GM19351 (cell line): ENCODE measurements around the gene BRWD1.
"Not testable (repeated sequence)": the region's sequence is repeated elsewhere in the genome, so short reads cannot be mapped to it uniquely, and the experiment has no call there.

Experiments
- ATAC-seq: cut with Tn5 transposase; IDR thresholded peaks from one replicate; pipeline ENCODE4 v1.9.1; 2021; ENCODE audit warnings: mild to moderate bottlenecking, moderate library complexity; ENCODE audit not compliant: unreplicated experiment

Gene BRWD1

GRCh38 chr21:39176271-39176709 lies 137.1 kb downstream of the BRWD1 start:
- ATAC-seq: no peak

- no peak for ATAC-seq
Measured at GRCh38 chr21:39175665-39176064, 137.8 kb downstream of the BRWD1 start.

- no peak for ATAC-seq
Measured at GRCh38 chr21:39175154-39175553, 138.3 kb downstream of the BRWD1 start.

GRCh38 chr21:39173716-39174680 lies 139.4 kb downstream of the BRWD1 start:
- ATAC-seq: no peak

- no peak for ATAC-seq
Measured at GRCh38 chr21:39169906-39170305, 143.5 kb downstream of the BRWD1 start.

- no peak for ATAC-seq
Measured at GRCh38 chr21:39168800-39169199, 144.6 kb downstream of the BRWD1 start.

- ATAC-seq: no peak
Measured at GRCh38 chr21:39164523-39164922, 148.9 kb downstream of the BRWD1 start.

- no peak for ATAC-seq
Measured at GRCh38 chr21:39161064-39161463, 152.4 kb downstream of the BRWD1 start.

- no peak for ATAC-seq
Measured at GRCh38 chr21:39159342-39160063, 153.9 kb downstream of the BRWD1 start.

GRCh38 chr21:39157241-39157640 lies 156.2 kb downstream of the BRWD1 start:
- not testable (repeated sequence) for ATAC-seq

- ATAC-seq: no peak
Measured at GRCh38 chr21:39156024-39156423, 157.4 kb downstream of the BRWD1 start.

GRCh38 chr21:39155578-39155977 lies 157.9 kb downstream of the BRWD1 start:
- no peak for ATAC-seq

GRCh38 chr21:39153842-39154241 lies 159.6 kb downstream of the BRWD1 start:
- no peak for ATAC-seq

GRCh38 chr21:39153373-39153772 lies 160.1 kb downstream of the BRWD1 start:
- ATAC-seq: no peak

- ATAC-seq: no peak
Measured at GRCh38 chr21:39152271-39152670, 161.2 kb downstream of the BRWD1 start.

- no peak for ATAC-seq
Measured at GRCh38 chr21:39150877-39151276, 162.6 kb downstream of the BRWD1 start.

GRCh38 chr21:39150316-39150715 lies 163.1 kb downstream of the BRWD1 start:
- no peak for ATAC-seq

- no peak for ATAC-seq
Measured at GRCh38 chr21:39149882-39150281, 163.6 kb downstream of the BRWD1 start.

GRCh38 chr21:39148975-39149374 lies 164.5 kb downstream of the BRWD1 start:
- no peak for ATAC-seq

- no peak for ATAC-seq
Measured at GRCh38 chr21:39144191-39144590, 169.2 kb downstream of the BRWD1 start.

- no peak for ATAC-seq
Measured at GRCh38 chr21:39142972-39143371, 170.5 kb downstream of the BRWD1 start.

- ATAC-seq: no peak
Measured at GRCh38 chr21:39141502-39141901, 171.9 kb downstream of the BRWD1 start.
